Pancreas (tissue), 10 donors: ENCODE data around the gene UBAP2. TPM values are rescaled to one million over a fixed set of nuclear protein-coding genes. Genes with fewer than 3 reads are reported as not detected.

Source experiments
- ATAC-seq, 4 donors: fragments of 200-7000 bp; cut with Tn5 transposase; one replicate each; pipeline versions ENCODE4 v1.8.0 to v1.9.1; 2020; ENCODE audit warnings: mild to moderate bottlenecking in 4 of 4, moderate library complexity in 4 of 4
- DNase-seq, 6 donors: peaks; one replicate each; pipeline ENCODE4 v3.0.0-alpha.2; 2020
- FAIRE-seq: peaks from 2 replicates; lab custom pipeline; 2012; peaks lifted over from hg19 to GRCh38; lab: Jason Lieb, UNC
- H3K27ac ChIP-seq, 4 donors: fragments of 200-600 bp; sonication (generic); 1 replicate in 3 of 4; 2 replicates in 1 of 4; pipeline versions ENCODE4 v1.5.0 to v1.8.0; 2020
- H3K27me3 ChIP-seq, 4 donors: fragments of 200-600 bp; one replicate each; pipeline ENCODE4 v1.8.0; 2021
- H3K36me3 ChIP-seq, 3 donors: fragments of 200-600 bp; sonication (generic) in 1 of 3; one replicate each; pipeline versions ENCODE4 v1.5.0 to v1.8.0; 2020 to 2021
- H3K4me1 ChIP-seq, 3 donors: fragments of 200-600 bp; one replicate each; pipeline ENCODE4 v1.8.0; 2021
- H3K4me3 ChIP-seq, 4 donors: fragments of 200-600 bp; sonication (generic) in 2 of 4; one replicate each; pipeline versions ENCODE4 v1.5.0 to v1.8.0; 2020 to 2021
- H3K9me3 ChIP-seq, 4 donors: fragments of 200-600 bp; one replicate each; pipeline ENCODE4 v1.8.0; 2021
- WGBS, 2 donors: extraction: QIAGEN DNeasy Blood & Tissue Kit; methylation state at CpG; one replicate each; pipeline ENCODE4 v1.1.7; 2013; 5-methylcytosine and 5-hydroxymethylcytosine counted together
- intact Hi-C, 3 donors: fragments of 100-400 bp; cut with DNase I; formaldehyde crosslinking; loops; one replicate each; pipeline versions ENCODE4 v1.11.1 to v1.14.2; 2022
- polyA plus RNA-seq, 2 donors: library from polyadenylated mRNA; stranded (reverse); fragments of 200-250 nt; gene quantifications; one replicate each; pipeline ENCODE4 v1.2.3, GENCODE V29; 2013
- total RNA-seq, 6 donors: library from RNA; stranded (reverse); fragmentation: NEBNext Ultra II Directional in 4 of 6; extraction: Animal tissue kit (Norgen Biotek cat#: 25700) in 4 of 6; gene quantifications; one replicate each; pipeline versions ENCODE4 v1.2.1 to v1.2.4, GENCODE V29; 2021 to 2023
- TF ChIP-seq, protein P1 (sequence below), 4 donors: fragments of 200-600 bp; sonication (generic) in 3 of 4; IDR thresholded peaks; one replicate each; pipeline versions ENCODE4 v1.5.0 to v1.8.0; 2021; ENCODE audit warnings: antibody characterized with exemption in 4 of 4
- donor health status: healthy with polysubstance abuse.
- donor health status: DM: no; HTN: no; CAD: no; lungs with moderate emphysema.
- donor health status: DM: no; HTN: no; CAD: no.
- donor health status: control.
- donor health status: control.
- donor health status: Bipolar disorder and iron deficiency.
- donor health status: DM: yes; HTN: yes; CAD: no.
- donor health status: DM: no; HTN: no; CAD: no.
- donor health status: DM: no; HTN: no; CAD: no.
- donor health status: DM: yes; HTN: yes; CAD: no.

Gene UBAP2
- total and polyA plus RNA-seq, 8 donors: 10.3 to 22.8 (median 13.6) TPM

DNA sequence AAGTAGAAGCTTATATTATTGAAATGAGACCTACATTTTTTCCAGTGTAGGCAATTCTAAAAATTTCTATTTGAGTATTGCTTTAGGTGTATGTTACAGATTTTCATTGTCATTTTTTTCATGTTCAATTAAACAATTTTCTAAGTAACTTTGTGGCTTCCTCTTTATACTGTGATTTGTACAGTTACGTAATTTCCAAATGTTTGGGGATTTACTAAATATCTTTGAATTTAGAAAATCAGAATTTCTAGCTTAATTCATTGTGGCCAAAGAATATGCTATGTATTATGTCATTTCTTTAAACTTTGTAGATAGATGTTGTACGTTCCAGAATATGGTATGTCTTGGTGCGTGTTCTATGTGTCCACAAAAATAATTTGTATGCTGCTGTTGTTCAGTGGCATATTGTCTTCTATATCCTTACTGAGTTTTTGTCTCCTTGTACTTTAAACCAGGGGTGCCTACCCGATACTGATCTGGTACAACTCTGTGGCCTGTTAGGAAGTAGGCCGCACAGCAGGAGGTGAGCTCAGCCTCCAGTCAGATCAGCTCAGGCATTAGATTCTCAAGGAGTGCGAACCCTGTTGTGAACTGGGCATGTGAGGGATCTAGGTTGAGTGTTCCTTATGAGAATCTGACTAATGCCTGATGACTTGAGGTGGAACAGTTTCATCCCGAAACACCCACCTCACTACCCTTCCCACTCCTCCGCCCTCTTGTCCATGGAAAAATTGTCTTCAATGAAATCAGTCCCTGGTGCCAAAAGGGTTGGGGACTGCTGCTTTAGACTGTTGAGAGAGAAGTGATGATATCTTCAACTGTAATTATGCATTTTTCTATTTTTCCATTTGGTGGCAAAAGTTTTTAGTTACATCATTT, 168.2 kb downstream of the UBAP2 start:
- TF ChIP-seq, protein P1, sequence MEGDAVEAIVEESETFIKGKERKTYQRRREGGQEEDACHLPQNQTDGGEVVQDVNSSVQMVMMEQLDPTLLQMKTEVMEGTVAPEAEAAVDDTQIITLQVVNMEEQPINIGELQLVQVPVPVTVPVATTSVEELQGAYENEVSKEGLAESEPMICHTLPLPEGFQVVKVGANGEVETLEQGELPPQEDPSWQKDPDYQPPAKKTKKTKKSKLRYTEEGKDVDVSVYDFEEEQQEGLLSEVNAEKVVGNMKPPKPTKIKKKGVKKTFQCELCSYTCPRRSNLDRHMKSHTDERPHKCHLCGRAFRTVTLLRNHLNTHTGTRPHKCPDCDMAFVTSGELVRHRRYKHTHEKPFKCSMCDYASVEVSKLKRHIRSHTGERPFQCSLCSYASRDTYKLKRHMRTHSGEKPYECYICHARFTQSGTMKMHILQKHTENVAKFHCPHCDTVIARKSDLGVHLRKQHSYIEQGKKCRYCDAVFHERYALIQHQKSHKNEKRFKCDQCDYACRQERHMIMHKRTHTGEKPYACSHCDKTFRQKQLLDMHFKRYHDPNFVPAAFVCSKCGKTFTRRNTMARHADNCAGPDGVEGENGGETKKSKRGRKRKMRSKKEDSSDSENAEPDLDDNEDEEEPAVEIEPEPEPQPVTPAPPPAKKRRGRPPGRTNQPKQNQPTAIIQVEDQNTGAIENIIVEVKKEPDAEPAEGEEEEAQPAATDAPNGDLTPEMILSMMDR (IDR thresholded peaks at IDR 0.05): no peak
- no peak for DNase-seq
- no peak for FAIRE-seq
- 80 to 85% methylated on average over 8 of the region's 8 CpGs for WGBS, 2 donors
- Histone ChIP-seq H3K4me1 (peaks cover 23 to 39% (median 24%) of the 10 kb centered on the region in 3 donors), H3K9me3 (no peaks in the 10 kb centered on the region), H3K27ac (no peak overlapping the region), H3K4me3 (no peak overlapping the region), H3K27me3 (no peaks in the 10 kb centered on the region), H3K36me3 (no peaks in the 10 kb centered on the region)
- intact Hi-C loops: no loop called here
- no peak for ATAC-seq

DNA sequence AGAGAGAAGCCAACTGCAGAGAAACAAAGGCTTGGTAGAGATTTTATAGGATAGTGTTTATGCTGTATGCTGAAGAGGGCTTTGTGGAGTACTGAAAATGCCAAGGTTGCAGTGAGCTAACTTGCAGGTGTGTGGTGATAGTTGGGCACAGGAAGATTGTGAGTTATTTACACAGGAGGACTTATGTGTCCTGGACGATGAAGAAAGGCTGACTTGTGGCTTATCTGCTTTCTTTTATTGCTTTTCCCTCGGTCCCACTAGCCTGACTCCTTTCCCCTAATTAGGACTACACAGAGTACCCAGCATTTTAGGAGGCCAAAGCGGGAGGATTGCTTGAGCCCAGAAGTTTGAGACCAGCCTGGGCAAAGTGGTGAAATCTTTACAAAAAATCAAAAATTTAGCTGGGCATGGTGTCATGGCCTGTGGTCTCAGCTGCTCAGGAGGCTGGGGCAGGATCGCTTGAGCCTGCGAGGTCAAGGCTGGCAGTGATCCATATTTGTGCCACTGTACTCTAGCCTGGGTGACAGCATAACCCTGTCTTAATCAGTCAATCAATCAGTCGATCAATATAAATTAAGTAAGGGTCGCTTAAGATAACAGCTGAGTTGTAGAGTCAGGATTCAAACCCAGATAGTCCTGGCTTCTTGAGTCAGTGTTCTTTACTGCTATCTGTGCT, 169.9 kb downstream of the UBAP2 start:
- Histone ChIP-seq H3K27ac (no peak overlapping the region), H3K4me1 (peaks cover 11 to 27% (median 11%) of the 10 kb centered on the region in 3 donors), H3K27me3 (no peaks in the 10 kb centered on the region), H3K36me3 (no peaks in the 10 kb centered on the region), H3K9me3 (no peaks in the 10 kb centered on the region), H3K4me3 (no peak overlapping the region)
- peak; percentile 51 to 68 (median 63) for ATAC-seq
- WGBS, 2 donors: 24 to 36% methylated on average over 7 of the region's 7 CpGs
- TF ChIP-seq, protein P1 (IDR thresholded peaks at IDR 0.05): no peak
- FAIRE-seq: no peak
- intact Hi-C loops: no loop called here
- DNase-seq: no peak

- WGBS, 2 donors: 58 to 67% methylated on average over 10 of the region's 10 CpGs
- H3K36me3 ChIP-seq: no peaks in the 10 kb centered on the region
- H3K9me3 ChIP-seq: no peaks in the 10 kb centered on the region
- H3K27ac ChIP-seq: no peak overlapping the region
- no peaks in the 10 kb centered on the region for H3K27me3 ChIP-seq
- H3K4me1 ChIP-seq: peaks cover 11 to 27% (median 11%) of the 10 kb centered on the region in 3 donors
- peak in 1 of 4 donors; percentile 6 for ATAC-seq
- no peak for DNase-seq
- intact Hi-C loops: no loop called here
- TF ChIP-seq, protein P1 (IDR thresholded peaks at IDR 0.05): no peak
- H3K4me3 ChIP-seq: no peak overlapping the region
- FAIRE-seq: no peak
These were observed 170.8 kb downstream of the UBAP2 start for GRCh38 chr9:33877727-33878489.

Other genes with a start within 250 kb of the UBAP2 start
- gene UBE2R2, start 231.7 kb downstream of the UBAP2 start, total RNA-seq: 10 to 100 TPM; 33.1 to 44.8 (median 36.2) TPM
- 10 to 100 TPM; 13.3 to 16.6 TPM for gene UBE2R2, start 231.7 kb downstream of the UBAP2 start, polyA plus RNA-seq
- gene DCAF12, start 77.8 kb upstream of the UBAP2 start, total RNA-seq: 10 to 100 TPM; 12.0 to 22.1 (median 15.0) TPM
- 10 to 100 TPM in 1 of 2 donors, 1 to 10 TPM in 1; 5.7 to 11.7 TPM for gene DCAF12, start 77.8 kb upstream of the UBAP2 start, polyA plus RNA-seq
- gene UBAP1, start 130.2 kb upstream of the UBAP2 start, total RNA-seq: 10 to 100 TPM; 13.0 to 25.6 (median 17.0) TPM
- gene UBAP1, start 130.2 kb upstream of the UBAP2 start, polyA plus RNA-seq: 10 to 100 TPM; 12.1 to 21.9 TPM